ENCODE results near the gene GNG13.

- no peak for TF ChIP-seq CTCF (IDR thresholded peaks at IDR 0.05)
- TF ChIP-seq POLR2A (IDR thresholded peaks at IDR 0.05) = no peak
Measured at GRCh38 chr16:760545-761343, 39.8 kb downstream of the GNG13 start, which contains the start of gene MSLN.

Data from lower leg skin (tissue), 3 donors.